SIG-M5 treated with dmso at 0.1 percent for 504 hours (cell line): Measurements from ENCODE around the gene KRTAP10-9.
"Not testable (repeated sequence)": the region's sequence is repeated elsewhere in the genome, so short reads cannot be mapped to it uniquely, and the experiment has no call there.

Experiments used
- DNase-seq: peaks from one replicate; lab custom pipeline; 2025; ENCODE audit not compliant: unreplicated experiment; lab: John Stamatoyannopoulos, UW

KRTAP10-9 gene

GRCh38 chr21:44658913-44659595, 32.2 kb downstream of the KRTAP10-9 start:
- no peak for DNase-seq

- not testable (repeated sequence) for DNase-seq
Measured at GRCh38 chr21:44661567-44661966, 34.7 kb downstream of the KRTAP10-9 start.

GRCh38 chr21:44664691-44665090, 37.8 kb downstream of the KRTAP10-9 start:
- no peak for DNase-seq

- no peak for DNase-seq
Measured at GRCh38 chr21:44666401-44667320, 39.8 kb downstream of the KRTAP10-9 start, which contains the start of gene KRTAP12-2. TSS of gene KRTAP12-2 (minus strand) at chr21:44666927. CDS start at chr21:44666886, 41 bp downstream.

- DNase-seq: no peak
Measured at GRCh38 chr21:44667612-44668011, 40.7 kb downstream of the KRTAP10-9 start.

- DNase-seq: no peak
Measured at GRCh38 chr21:44670642-44671432, 43.9 kb downstream of the KRTAP10-9 start.

- no peak for DNase-seq
Measured at GRCh38 chr21:44671911-44672310, 45.0 kb downstream of the KRTAP10-9 start.

- DNase-seq: no peak
Measured at GRCh38 chr21:44677881-44678280, 51.0 kb downstream of the KRTAP10-9 start.
